Measurements from ENCODE around the gene OR4C13.
"Not testable (repeated sequence)": the region's sequence is repeated elsewhere in the genome, so short reads cannot be mapped to it uniquely, and the experiment has no call there.

OR4C13 gene

DNA sequence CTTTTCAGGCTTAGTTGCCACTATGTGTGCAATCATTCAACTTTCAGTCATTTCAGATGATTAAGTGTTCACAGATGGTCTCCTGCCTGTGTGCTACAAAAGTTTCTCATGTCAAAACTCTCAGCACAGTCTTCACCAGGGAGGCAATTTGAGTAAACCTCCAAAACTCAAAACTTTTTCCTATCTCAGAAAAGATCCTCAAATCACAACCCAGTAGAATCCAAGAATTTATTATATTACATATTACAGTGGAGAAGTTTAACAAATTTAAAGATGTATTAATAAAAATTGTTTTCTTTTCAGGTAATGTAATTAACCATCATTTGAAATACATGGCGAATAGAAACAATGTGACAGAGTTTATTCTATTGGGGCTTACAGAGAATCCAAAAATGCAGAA lies at the start of gene OR4C13:
OR4C13 (plus strand) TSS at position 301 of the 400 bp plus-strand sequence; CDS start at position 333, 32 bp downstream.
- TF ChIP-seq, protein P1, sequence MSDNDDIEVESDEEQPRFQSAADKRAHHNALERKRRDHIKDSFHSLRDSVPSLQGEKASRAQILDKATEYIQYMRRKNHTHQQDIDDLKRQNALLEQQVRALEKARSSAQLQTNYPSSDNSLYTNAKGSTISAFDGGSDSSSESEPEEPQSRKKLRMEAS (IDR thresholded peaks at IDR 0.05; ENCODE audit: low read depth, low read length): no peak
- TF ChIP-seq MYC (IDR thresholded peaks at IDR 0.05; ENCODE audit: low read depth, low read length) (no peak), POLR2A (IDR thresholded peaks at IDR 0.05; ENCODE audit: extremely low read depth, insufficient read length) (no peak)
- TF ChIP-seq, protein P2, sequence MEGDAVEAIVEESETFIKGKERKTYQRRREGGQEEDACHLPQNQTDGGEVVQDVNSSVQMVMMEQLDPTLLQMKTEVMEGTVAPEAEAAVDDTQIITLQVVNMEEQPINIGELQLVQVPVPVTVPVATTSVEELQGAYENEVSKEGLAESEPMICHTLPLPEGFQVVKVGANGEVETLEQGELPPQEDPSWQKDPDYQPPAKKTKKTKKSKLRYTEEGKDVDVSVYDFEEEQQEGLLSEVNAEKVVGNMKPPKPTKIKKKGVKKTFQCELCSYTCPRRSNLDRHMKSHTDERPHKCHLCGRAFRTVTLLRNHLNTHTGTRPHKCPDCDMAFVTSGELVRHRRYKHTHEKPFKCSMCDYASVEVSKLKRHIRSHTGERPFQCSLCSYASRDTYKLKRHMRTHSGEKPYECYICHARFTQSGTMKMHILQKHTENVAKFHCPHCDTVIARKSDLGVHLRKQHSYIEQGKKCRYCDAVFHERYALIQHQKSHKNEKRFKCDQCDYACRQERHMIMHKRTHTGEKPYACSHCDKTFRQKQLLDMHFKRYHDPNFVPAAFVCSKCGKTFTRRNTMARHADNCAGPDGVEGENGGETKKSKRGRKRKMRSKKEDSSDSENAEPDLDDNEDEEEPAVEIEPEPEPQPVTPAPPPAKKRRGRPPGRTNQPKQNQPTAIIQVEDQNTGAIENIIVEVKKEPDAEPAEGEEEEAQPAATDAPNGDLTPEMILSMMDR (IDR thresholded peaks at IDR 0.05; ENCODE audit: low read depth, low read length): no peak
- DNase-seq (ENCODE audit: low read depth): no peak
- no peak within 1 kb of the TSS for H3K4me3 ChIP-seq (ENCODE audit: low read depth, low read length)

GRCh38 chr11:49911516-49911915 lies 40.7 kb upstream of the OR4C13 start:
- H3K4me3 ChIP-seq (ENCODE audit: low read depth, low read length); DNase-seq (ENCODE audit: low read depth): not testable (repeated sequence)

- DNase-seq (ENCODE audit: low read depth); H3K4me3 ChIP-seq (ENCODE audit: low read depth, low read length): not testable (repeated sequence)
Observed at GRCh38 chr11:49948701-49949100, 3.5 kb upstream of the OR4C13 start.

GRCh38 chr11:49973439-49973838 lies 21.2 kb downstream of the OR4C13 start:
- DNase-seq (ENCODE audit: low read depth); H3K4me3 ChIP-seq (ENCODE audit: low read depth, low read length): not testable (repeated sequence)

- not testable (repeated sequence) for DNase-seq (ENCODE audit: low read depth); H3K4me3 ChIP-seq (ENCODE audit: low read depth, low read length)
Observed at GRCh38 chr11:49982435-49982834, 30.2 kb downstream of the OR4C13 start, which contains the start of gene OR4C12. Gene OR4C12, minus strand, starts transcription at chr11:49982535. Its CDS starts 34 bp downstream, at chr11:49982501.

DNA sequence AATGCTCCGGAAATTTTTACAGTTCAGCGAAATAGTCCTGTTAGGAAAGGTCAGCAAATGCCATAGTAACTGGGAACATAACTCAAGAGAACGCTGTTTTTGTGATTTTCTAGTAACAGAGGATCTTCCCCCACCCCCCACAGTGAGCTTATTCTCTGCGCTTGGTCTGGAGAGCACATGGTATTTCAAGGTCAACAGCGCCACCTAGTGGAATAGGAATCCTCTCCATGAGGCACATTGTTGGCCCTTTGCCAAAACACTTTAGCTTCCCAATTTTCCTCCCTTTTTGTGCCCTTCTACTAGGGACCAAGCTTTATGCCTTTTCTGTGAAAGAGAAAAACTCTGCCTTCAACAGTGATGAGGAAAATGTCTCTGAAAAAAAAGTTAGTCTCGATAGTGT lies 43.4 kb downstream of the OR4C13 start:
- peak; percentile 78 for DNase-seq (ENCODE audit: low read depth)
- TF ChIP-seq, protein P1 (IDR thresholded peaks at IDR 0.05; ENCODE audit: low read depth, low read length): peak; percentile 89
- peak; percentile 80 for TF ChIP-seq MYC (IDR thresholded peaks at IDR 0.05; ENCODE audit: low read depth, low read length)
- TF ChIP-seq POLR2A (IDR thresholded peaks at IDR 0.05; ENCODE audit: extremely low read depth, insufficient read length): no peak
- TF ChIP-seq, protein P2 (IDR thresholded peaks at IDR 0.05; ENCODE audit: low read depth, low read length): peak; percentile 60
- no peak overlapping the region for H3K4me3 ChIP-seq (ENCODE audit: low read depth, low read length)

Data from NB4 (cell line).